ENCODE data around the gene CCDC66. TPM values are rescaled to one million over a fixed set of nuclear protein-coding genes. Genes with fewer than 3 reads are reported as not detected.
A peak's percentile ranks its signal among the peaks of the same experiment; 100 is the strongest.

The CCDC66 gene
- 10 to 100 TPM; 19.8 to 78.2 (median 27.3) TPM for total RNA-seq

DNA sequence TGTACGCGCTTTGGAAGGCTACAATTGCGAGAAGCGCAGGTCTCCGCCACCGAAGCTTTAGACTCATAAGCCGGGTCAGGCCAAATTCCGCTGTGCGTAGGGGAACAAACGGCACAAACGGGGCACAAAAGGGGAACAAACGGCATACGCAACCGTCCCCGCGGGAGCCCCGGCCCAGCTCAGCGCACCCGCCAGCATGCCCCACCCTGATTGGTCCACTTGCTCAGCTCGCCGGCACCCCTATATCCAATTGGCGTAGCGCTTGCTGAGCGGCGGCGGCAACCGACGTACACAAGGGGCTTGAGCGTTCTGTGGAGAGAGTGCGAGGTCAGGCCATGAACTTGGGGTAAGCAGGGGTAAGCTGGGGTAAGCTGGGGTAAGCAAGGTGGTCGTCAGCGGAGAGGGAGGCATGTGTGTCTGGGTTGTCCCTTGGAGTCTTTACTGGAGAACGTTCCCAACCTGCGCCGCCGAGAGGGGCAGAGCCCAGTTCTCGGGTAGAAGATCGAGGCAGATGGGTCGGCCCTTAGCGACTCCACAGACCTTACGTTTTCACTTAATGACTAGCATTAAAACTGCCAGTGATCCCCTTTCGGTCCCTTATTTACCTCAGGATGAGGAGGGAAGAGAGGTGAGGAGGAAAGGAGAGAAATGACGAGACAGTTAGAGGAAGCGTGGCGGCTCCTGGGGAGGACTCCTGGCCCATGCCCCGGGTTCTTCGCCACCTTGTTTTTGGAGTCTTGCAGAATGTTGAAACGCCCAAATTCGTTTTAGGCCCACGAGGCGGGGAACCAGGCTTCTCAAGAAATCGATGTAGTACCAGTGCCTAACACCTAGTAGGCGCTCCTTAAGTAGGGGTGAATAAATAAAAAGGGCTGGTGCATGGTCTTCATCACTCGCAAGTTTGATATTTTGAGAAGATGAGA, at the start of gene CCDC66:
Gene CCDC66 (plus strand): TSS at position 268 of the 923 bp plus-strand sequence. CDS start 68 bp downstream, at position 336.
- TF ChIP-seq POLR2A (IDR thresholded peaks at IDR 0.05) = peak in 3 of 4 donors; percentile 73 to 94 (median 77)
- TF ChIP-seq, protein P1, sequence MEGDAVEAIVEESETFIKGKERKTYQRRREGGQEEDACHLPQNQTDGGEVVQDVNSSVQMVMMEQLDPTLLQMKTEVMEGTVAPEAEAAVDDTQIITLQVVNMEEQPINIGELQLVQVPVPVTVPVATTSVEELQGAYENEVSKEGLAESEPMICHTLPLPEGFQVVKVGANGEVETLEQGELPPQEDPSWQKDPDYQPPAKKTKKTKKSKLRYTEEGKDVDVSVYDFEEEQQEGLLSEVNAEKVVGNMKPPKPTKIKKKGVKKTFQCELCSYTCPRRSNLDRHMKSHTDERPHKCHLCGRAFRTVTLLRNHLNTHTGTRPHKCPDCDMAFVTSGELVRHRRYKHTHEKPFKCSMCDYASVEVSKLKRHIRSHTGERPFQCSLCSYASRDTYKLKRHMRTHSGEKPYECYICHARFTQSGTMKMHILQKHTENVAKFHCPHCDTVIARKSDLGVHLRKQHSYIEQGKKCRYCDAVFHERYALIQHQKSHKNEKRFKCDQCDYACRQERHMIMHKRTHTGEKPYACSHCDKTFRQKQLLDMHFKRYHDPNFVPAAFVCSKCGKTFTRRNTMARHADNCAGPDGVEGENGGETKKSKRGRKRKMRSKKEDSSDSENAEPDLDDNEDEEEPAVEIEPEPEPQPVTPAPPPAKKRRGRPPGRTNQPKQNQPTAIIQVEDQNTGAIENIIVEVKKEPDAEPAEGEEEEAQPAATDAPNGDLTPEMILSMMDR (IDR thresholded peaks at IDR 0.05) = peak; percentile 55 to 69 (median 62)
- no peak for TF ChIP-seq EP300 (IDR thresholded peaks at IDR 0.05)
- peak; percentile 92 to 93 for TF ChIP-seq POLR2AphosphoS5 (IDR thresholded peaks at IDR 0.05)
- DNase-seq (peak; percentile 97), ATAC-seq (ENCODE audit: low FRiP score in 2 of 2) (peak; percentile 100)
- Histone ChIP-seq H3K27me3 (no peaks in the 10 kb centered on the region), H3K9me3 (no peaks in the 10 kb centered on the region), H3K27ac (peak within 1 kb of the TSS; percentile 81 to 90 (median 88)), H3K4me3 (peak within 1 kb of the TSS; percentile 49 to 78 (median 66)), H3K36me3 (peaks cover 4 to 29% (median 6%) of the 10 kb centered on the region in 4 donors), H3K4me1 (peaks cover 4 to 18% (median 11%) of the 10 kb centered on the region in 4 donors)
- WGBS, 2 donors = 0 to 1% methylated on average over 30 to 49 of the region's 54 CpGs

DNA sequence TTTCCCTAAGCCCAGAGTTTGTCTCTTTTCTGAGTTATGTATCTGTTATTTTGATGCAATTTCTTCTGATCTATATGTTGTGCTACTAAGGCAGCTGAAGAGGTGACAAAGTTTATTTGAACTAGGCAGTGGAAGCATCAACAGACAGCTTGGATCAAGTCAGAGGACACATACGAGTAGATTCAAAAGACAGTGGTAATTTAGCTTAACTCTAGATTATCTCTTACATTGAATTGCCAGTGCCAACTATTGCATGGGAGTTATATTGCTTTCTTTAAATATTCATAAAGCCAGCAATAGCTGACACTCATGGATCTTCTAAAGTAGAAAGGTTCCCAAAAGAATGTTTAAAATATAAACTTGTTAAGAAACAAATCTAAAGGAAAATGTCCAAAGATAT, 37.3 kb upstream of the CCDC66 start:
- H3K27me3 ChIP-seq = no peaks in the 10 kb centered on the region
- ATAC-seq (ENCODE audit: low FRiP score in 2 of 2) (no peak), DNase-seq (no peak)
- H3K36me3 ChIP-seq = no peaks in the 10 kb centered on the region
- no peaks in the 10 kb centered on the region for H3K4me1 ChIP-seq
- H3K4me3 ChIP-seq = no peak overlapping the region
- no peaks in the 10 kb centered on the region for H3K9me3 ChIP-seq
- 47 to 58% methylated on average over 1 of the region's 1 CpG for WGBS, 2 donors
- TF ChIP-seq EP300 (IDR thresholded peaks at IDR 0.05) (no peak), POLR2A (IDR thresholded peaks at IDR 0.05) (no peak), POLR2AphosphoS5 (IDR thresholded peaks at IDR 0.05) (no peak)
- TF ChIP-seq, protein P1 (IDR thresholded peaks at IDR 0.05) = no peak
- H3K27ac ChIP-seq = no peak overlapping the region

DNA sequence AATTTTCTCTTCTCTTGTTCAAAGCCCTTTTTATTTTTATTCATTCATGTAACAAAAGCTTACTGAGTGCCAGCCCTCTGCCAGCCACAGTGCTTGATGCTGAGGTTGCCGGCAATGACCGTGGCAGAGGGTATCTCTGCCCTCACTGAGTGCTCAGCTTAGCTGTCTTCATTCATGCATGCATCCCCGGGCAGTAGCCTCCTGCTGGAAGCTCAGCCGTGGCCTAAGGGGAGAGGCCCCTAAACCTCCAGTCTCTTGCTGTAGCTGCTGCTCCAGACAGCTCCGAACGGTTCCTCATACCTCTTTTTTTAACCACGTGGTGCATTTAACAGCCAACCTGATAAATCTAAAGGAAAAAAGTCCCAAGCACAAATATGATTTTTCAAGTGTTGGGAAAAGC, 34.6 kb upstream of the CCDC66 start:
- no peaks in the 10 kb centered on the region for H3K27me3 ChIP-seq
- TF ChIP-seq, protein P1 (IDR thresholded peaks at IDR 0.05) = no peak
- TF ChIP-seq EP300 (IDR thresholded peaks at IDR 0.05) = no peak
- TF ChIP-seq POLR2A (IDR thresholded peaks at IDR 0.05) = no peak
- no peak for TF ChIP-seq POLR2AphosphoS5 (IDR thresholded peaks at IDR 0.05)
- H3K4me3 ChIP-seq = no peak overlapping the region
- no peaks in the 10 kb centered on the region for H3K4me1 ChIP-seq
- DNase-seq (no peak), ATAC-seq (ENCODE audit: low FRiP score in 2 of 2) (no peak)
- no peak overlapping the region for H3K27ac ChIP-seq
- 46 to 60% methylated on average over 7 of the region's 7 CpGs for WGBS, 2 donors
- H3K9me3 ChIP-seq = no peaks in the 10 kb centered on the region
- H3K36me3 ChIP-seq = no peaks in the 10 kb centered on the region

DNA sequence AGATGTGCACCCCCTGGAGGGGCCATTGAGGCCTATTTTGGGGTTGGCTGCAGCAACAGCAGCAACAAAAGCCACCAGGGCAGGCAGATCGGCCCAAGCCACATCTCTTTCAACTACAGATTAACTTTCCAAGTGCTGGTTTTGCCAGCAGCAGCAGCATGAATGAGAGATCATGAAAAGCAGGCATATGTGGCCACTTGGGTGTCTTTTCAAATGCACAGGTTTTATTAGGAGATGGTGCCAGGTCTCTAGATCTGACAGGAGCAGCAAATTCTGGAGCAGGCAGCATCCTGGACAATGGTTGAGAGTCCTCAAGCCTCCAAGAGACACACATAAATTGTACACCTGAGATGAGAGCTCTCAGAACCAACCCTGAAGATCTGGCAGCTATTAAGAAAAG, 31.7 kb upstream of the CCDC66 start:
- H3K27me3 ChIP-seq = no peaks in the 10 kb centered on the region
- H3K4me1 ChIP-seq = no peaks in the 10 kb centered on the region
- H3K9me3 ChIP-seq = no peaks in the 10 kb centered on the region
- DNase-seq = no peak
- no peak overlapping the region for H3K4me3 ChIP-seq
- ATAC-seq (ENCODE audit: low FRiP score in 2 of 2) = no peak
- no peaks in the 10 kb centered on the region for H3K36me3 ChIP-seq
- WGBS, 2 donors = 50 to 80% methylated on average over 1 of the region's 1 CpG
- no peak overlapping the region for H3K27ac ChIP-seq
- TF ChIP-seq EP300 (IDR thresholded peaks at IDR 0.05) = no peak
- no peak for TF ChIP-seq POLR2AphosphoS5 (IDR thresholded peaks at IDR 0.05)
- TF ChIP-seq POLR2A (IDR thresholded peaks at IDR 0.05) = no peak
- TF ChIP-seq, protein P1 (IDR thresholded peaks at IDR 0.05) = no peak

Data from upper lobe of left lung (tissue), 6 donors.